GM23338 (cell line): ENCODE data around the gene GLG1. TPM values are rescaled to one million over a fixed set of nuclear protein-coding genes. Genes with fewer than 3 reads are reported as not detected.

Experiments used
- ATAC-seq: fragments of 200-7000 bp; cut with Tn5 transposase; 3 replicates; pipeline ENCODE4 v1.9.1; 2020
- DNase-seq: peaks from one replicate; pipeline ENCODE4 v3.0.0-alpha.2; 2015; ENCODE audit warnings: low spot score
- H2AFZ ChIP-seq: fragments of 200-600 bp; sonication (generic); 2 replicates; pipeline ENCODE4 v1.8.0; 2016; ENCODE audit warnings: antibody characterized with exemption, mild to moderate bottlenecking, moderate library complexity
- H3F3A ChIP-seq: fragments of 200-600 bp; sonication (generic); replicated peaks from 2 replicates; pipeline ENCODE4 v1.8.0; 2017; ENCODE audit warnings: antibody characterized with exemption, mixed run types, low read depth
- H3K27ac ChIP-seq: fragments of 200-600 bp; sonication (generic); 2 replicates; pipeline ENCODE4 v1.6.1; 2016; ENCODE audit warnings: low read depth
- H3K27me3 ChIP-seq: fragments of 200-600 bp; sonication (generic); 2 replicates; pipeline ENCODE4 v1.8.0; 2016; ENCODE audit warnings: mild to moderate bottlenecking, mixed run types, moderate library complexity; ENCODE audit not compliant: insufficient read depth
- H3K36me3 ChIP-seq: fragments of 200-600 bp; sonication (generic); 2 replicates; pipeline ENCODE4 v1.8.0; 2016; ENCODE audit warnings: mild to moderate bottlenecking; ENCODE audit not compliant: insufficient read depth
- H3K4me1 ChIP-seq: fragments of 200-600 bp; sonication (generic); 2 replicates; pipeline ENCODE4 v1.8.0; 2016; ENCODE audit warnings: mild to moderate bottlenecking, moderate library complexity; ENCODE audit not compliant: insufficient read depth
- H3K4me2 ChIP-seq: fragments of 200-600 bp; sonication (generic); 2 replicates; pipeline ENCODE4 v1.7.1; 2017; ENCODE audit warnings: mixed run types
- H3K4me3 ChIP-seq: fragments of 200-600 bp; sonication (generic); 2 replicates; pipeline ENCODE4 v1.6.1; 2016; ENCODE audit warnings: mixed run types
- H3K79me2 ChIP-seq: fragments of 200-600 bp; sonication (generic); replicated peaks from 2 replicates; pipeline ENCODE4 v1.8.0; 2017; ENCODE audit warnings: mild to moderate bottlenecking; ENCODE audit not compliant: insufficient read depth
- H3K9me2 ChIP-seq: fragments of 200-600 bp; sonication (generic); 2 replicates; pipeline ENCODE4 v1.8.0; 2017; ENCODE audit not compliant: insufficient read depth
- H4K20me1 ChIP-seq: fragments of 200-600 bp; sonication (generic); replicated peaks from 2 replicates; pipeline ENCODE4 v1.8.0; 2017; ENCODE audit warnings: mild to moderate bottlenecking; ENCODE audit not compliant: insufficient read depth
- H3K27ac Mint-ChIP-seq: 2 replicates; pipeline ENCODE4 v1.8.0; 2020; ENCODE audit warnings: inconsistent platforms, mild to moderate bottlenecking, moderate library complexity, mixed read lengths
- H3K27me3 Mint-ChIP-seq: 3 replicates; pipeline ENCODE4 v1.8.0; 2022; ENCODE audit warnings: low read depth, mild to moderate bottlenecking, moderate library complexity, mixed read lengths, inconsistent platforms; ENCODE audit not compliant: insufficient read depth, poor library complexity
- H3K36me3 Mint-ChIP-seq: 3 replicates; pipeline ENCODE4 v1.8.0; 2021; ENCODE audit warnings: low read depth, mild to moderate bottlenecking, inconsistent platforms, moderate library complexity, mixed read lengths
- H3K4me1 Mint-ChIP-seq: 3 replicates; pipeline ENCODE4 v1.8.0; 2020; ENCODE audit warnings: mild to moderate bottlenecking, inconsistent platforms, mixed read lengths
- H3K4me3 Mint-ChIP-seq: 3 replicates; pipeline ENCODE4 v1.8.0; 2021; ENCODE audit warnings: moderate library complexity, mild to moderate bottlenecking, inconsistent platforms, mixed read lengths
- H3K9me3 Mint-ChIP-seq: 3 replicates; pipeline ENCODE4 v1.8.0; 2020; ENCODE audit warnings: moderate library complexity, mild to moderate bottlenecking, inconsistent platforms, mixed read lengths
- CREB1 ChIP-seq: fragments of 250-450 bp; sonication (Bioruptor Pico); IDR thresholded peaks from 2 replicates; pipeline ENCODE4 v1.5.0; 2020; ENCODE audit warnings: low read depth, mild to moderate bottlenecking, moderate library complexity
- CTCF ChIP-seq, 2 experiments: fragments of 200-600 bp in 1 of 2; sonication (generic) in 1 of 2; conservative IDR thresholded peaks; 2 replicates each; pipeline versions ENCODE4 v1.5.1 to v1.6.1; 2016 to 2017; ENCODE audit warnings: antibody characterized with exemption in 2 of 2, low read depth in 2 of 2, mild to moderate bottlenecking in 2 of 2, moderate library complexity in 1 of 2
- ETS1 ChIP-seq: IDR thresholded peaks from 2 replicates; pipeline ENCODE4 v1.6.1; 2016; ENCODE audit warnings: antibody characterized with exemption
- EZH2 ChIP-seq: fragments of 200-600 bp; sonication (generic); IDR thresholded peaks from one replicate; pipeline ENCODE4 v1.8.0; 2017; ENCODE audit warnings: antibody characterized with exemption, mild to moderate bottlenecking, low read depth; ENCODE audit not compliant: unreplicated experiment
- EZH2phosphoT487 ChIP-seq: fragments of 200-600 bp; sonication (generic); IDR thresholded peaks from one replicate; pipeline ENCODE4 v1.8.1; 2018; ENCODE audit warnings: antibody characterized with exemption; ENCODE audit not compliant: unreplicated experiment
- JUNB ChIP-seq: IDR thresholded peaks from one replicate; pipeline ENCODE4 v1.6.1; 2016; ENCODE audit warnings: antibody characterized with exemption; ENCODE audit not compliant: unreplicated experiment
- NANOG ChIP-seq: IDR thresholded peaks from 2 replicates; pipeline ENCODE4 v1.6.1; 2016; ENCODE audit warnings: antibody characterized with exemption, borderline replicate concordance
- POLR2AphosphoS5 ChIP-seq: IDR thresholded peaks from 2 replicates; pipeline ENCODE4 v1.6.1; 2016; ENCODE audit warnings: antibody characterized with exemption, low read depth
- REST ChIP-seq: IDR thresholded peaks from one replicate; pipeline ENCODE4 v1.6.1; 2018; ENCODE audit warnings: antibody characterized with exemption; ENCODE audit not compliant: unreplicated experiment
- STAT1 ChIP-seq: IDR thresholded peaks from one replicate; pipeline ENCODE4 v1.6.1; 2016; ENCODE audit warnings: antibody characterized with exemption; ENCODE audit not compliant: unreplicated experiment
- ZNF114 ChIP-seq: fragments of 250-450 bp; sonication (Bioruptor Pico); IDR thresholded peaks from 2 replicates; pipeline ENCODE4 v1.5.0; 2020; ENCODE audit warnings: mild to moderate bottlenecking, moderate library complexity
- ZNF331 ChIP-seq: fragments of 250-450 bp; sonication (Bioruptor Pico); IDR thresholded peaks from 2 replicates; pipeline ENCODE4 v1.5.0; 2020; ENCODE audit warnings: low read depth, mild to moderate bottlenecking, moderate library complexity
- ZNF462 ChIP-seq: fragments of 250-450 bp; sonication (Bioruptor Pico); IDR thresholded peaks from 2 replicates; pipeline ENCODE4 v1.5.0; 2020; ENCODE audit warnings: mild to moderate bottlenecking, moderate library complexity
- polyA plus RNA-seq: library from polyadenylated mRNA; unstranded; fragments of >200 nt; fragmentation: Nextera tagmentation; extraction: Ambion mirVana; gene quantifications from 2 replicates; pipeline ENCODE4 v1.2.1, GENCODE V29; 2016
- total RNA-seq: library from RNA; depleted of rRNA; stranded (reverse); fragments of >200 nt; shearing (Covaris generic); gene quantifications from 2 replicates; pipeline ENCODE4 v1.2.3, GENCODE V29; 2014

Gene GLG1
- total and polyA plus RNA-seq, 2 experiments from 2014 or later, result 61.2 to 211 TPM

- Histone ChIP-seq H3K27ac (no peak overlapping the region), H4K20me1 (peaks cover 57% of the 10 kb centered on the region), H3K4me3 (no peak overlapping the region), H3K4me2 (no peak overlapping the region), H3K4me1 (peaks cover 5% of the 10 kb centered on the region), H3K79me2 (0 out of 2 replicates have a peak, but pooled peaks cover 11% of the 10 kb centered on the region), H3F3A (peaks cover 17% of the 10 kb centered on the region), H2AFZ (no peak overlapping the region), H3K36me3 (peaks cover 96% of the 10 kb centered on the region), H3K27me3 (no peaks in the 10 kb centered on the region), H3K9me2 (no peaks in the 10 kb centered on the region)
- no peaks in the 10 kb centered on the region for H3K9me3 Mint-ChIP-seq
- TF ChIP-seq REST (no peak), ZNF114 (CRISPR knock-in tag) (no peak), ZNF331 (CRISPR knock-in tag) (no peak), POLR2AphosphoS5 (no peak), NANOG (no peak), ZNF462 (CRISPR knock-in tag) (no peak), STAT1 (no peak), EZH2phosphoT487 (no peak), ETS1 (no peak), CTCF (conservative IDR thresholded peaks at IDR 0.05; ENCODE audit: low read depth in 2 of 2) (no peak), CREB1 (CRISPR knock-in tag) (no peak), JUNB (no peak), EZH2 (no peak)
- ATAC-seq (no peak), DNase-seq (no peak)
- H3K36me3 Mint-ChIP-seq, result peaks cover 97% of the 10 kb centered on the region
- H3K27ac Mint-ChIP-seq, result no peak overlapping the region
- no peak overlapping the region for H3K4me3 Mint-ChIP-seq
- H3K27me3 Mint-ChIP-seq, result no peaks in the 10 kb centered on the region
- peaks cover 4% of the 10 kb centered on the region; the same call in 2 of the 3 replicates for H3K4me1 Mint-ChIP-seq
Measured at GRCh38 chr16:74627506-74628220, 20.7 kb upstream of the GLG1 start.
